Suppressor macrophage treated with lipopolysaccharide for 1 hour (primary cell): ENCODE measurements around the gene FYN.
A peak's percentile ranks its signal among the peaks of the same experiment; 100 is the strongest.

Experiments
- DNase-seq, 3 donors: peaks; one replicate each; pipeline ENCODE4 v3.0.0-alpha.2; 2020 to 2022

Gene FYN

GRCh38 chr6:111615916-111616612 is 257.2 kb downstream of the FYN start:
- no peak for DNase-seq

GRCh38 chr6:111614833-111615582 is 258.2 kb downstream of the FYN start:
- peak in 2 of 3 donors; percentile 44 to 52 for DNase-seq

GRCh38 chr6:111612379-111612778 is 260.9 kb downstream of the FYN start:
- no peak for DNase-seq

GRCh38 chr6:111610548-111611172 is 262.6 kb downstream of the FYN start:
- no peak for DNase-seq
